Activated CD8-positive, alpha-beta memory T cell treated with anti-CD3 and anti-CD28 coated beads, Interleukin-2, amount 10 ng/mL, durations not matched to agents 7 days and 5 days (primary cell): ENCODE data around the gene ZMYND15. TPM values are rescaled to one million over a fixed set of nuclear protein-coding genes. Genes with fewer than 3 reads are reported as not detected.

Experiments
- ATAC-seq: fragments of 150-1000 bp; cut with Tn5 transposase; one replicate; pipeline ENCODE4 v1.10.0; 2021; ENCODE audit warnings: moderate library complexity
- CTCF ChIA-PET: fragments of 350-600 bp; sonication (Branson Sonifier 250); formaldehyde crosslinking; loops from one replicate; lab custom pipeline; 2021; ENCODE audit warnings: antibody characterized with exemption; lab: Charles Lee
- DNase-seq: peaks from one replicate; pipeline ENCODE4 v3.0.0-alpha.2; 2020
- H3K27ac Mint-ChIP-seq: one replicate; pipeline ENCODE4 v1.8.0; 2021; ENCODE audit warnings: mild to moderate bottlenecking, mixed read lengths
- H3K27me3 Mint-ChIP-seq: one replicate; pipeline ENCODE4 v1.8.0; 2021; ENCODE audit warnings: mixed read lengths
- H3K36me3 Mint-ChIP-seq: one replicate; pipeline ENCODE4 v1.8.0; 2021; ENCODE audit warnings: mild to moderate bottlenecking, mixed read lengths
- H3K4me1 Mint-ChIP-seq: one replicate; pipeline ENCODE4 v1.8.0; 2021; ENCODE audit warnings: mixed read lengths
- H3K4me3 Mint-ChIP-seq: one replicate; pipeline ENCODE4 v1.8.0; 2021; ENCODE audit warnings: mild to moderate bottlenecking, moderate library complexity, mixed read lengths
- H3K9me3 Mint-ChIP-seq: one replicate; pipeline ENCODE4 v1.8.0; 2022; ENCODE audit warnings: low read depth, mixed read lengths
- total RNA-seq, 2 experiments: library from RNA; stranded (reverse); gene quantifications; one replicate each; pipeline ENCODE4 v1.2.3, GENCODE V29; 2021

ZMYND15 gene
- total RNA-seq, 2 experiments from 2014 or later: 0.12 TPM; not detected in 1

GRCh38 chr17:4740584-4740983, 951 bp downstream of the ZMYND15 start:
- Mint-ChIP-seq H3K4me1 (peaks cover 22% of the 10 kb centered on the region), H3K27ac (no peak overlapping the region), H3K36me3 (no peaks in the 10 kb centered on the region), H3K27me3 (peaks cover 33% of the 10 kb centered on the region), H3K4me3 (peak overlapping the region; percentile 60), H3K9me3 (no peaks in the 10 kb centered on the region)
- CTCF ChIA-PET: interaction anchor here (1.0 to 1.2 kb wide), 2 partner anchors 39 to 115 kb away, joined by 3 read pairs; no protein-coding TSS in a partner anchor
- ATAC-seq: no peak
- DNase-seq: no peak

GRCh38 chr17:4741544-4741943, 1.9 kb downstream of the ZMYND15 start:
- H3K4me1 Mint-ChIP-seq: peaks cover 17% of the 10 kb centered on the region
- CTCF ChIA-PET: interaction anchor here (1.2 kb wide), 1 partner anchor 38 kb away, joined by 3 read pairs; no protein-coding TSS in a partner anchor
- peaks cover 32% of the 10 kb centered on the region for H3K27me3 Mint-ChIP-seq
- no peak overlapping the region for H3K27ac Mint-ChIP-seq
- ATAC-seq (no peak), DNase-seq (no peak)
- no peaks in the 10 kb centered on the region for H3K36me3 Mint-ChIP-seq
- H3K9me3 Mint-ChIP-seq: no peaks in the 10 kb centered on the region
- H3K4me3 Mint-ChIP-seq: no peak overlapping the region

- Mint-ChIP-seq H3K27ac (no peak overlapping the region), H3K4me3 (no peak overlapping the region), H3K4me1 (peaks cover 19% of the 10 kb centered on the region), H3K36me3 (no peaks in the 10 kb centered on the region), H3K27me3 (peaks cover 35% of the 10 kb centered on the region), H3K9me3 (no peaks in the 10 kb centered on the region)
- CTCF ChIA-PET: interaction anchor here (1.2 kb wide), 1 partner anchor 38 kb away, joined by 3 read pairs; no protein-coding TSS in a partner anchor
- ATAC-seq: no peak
- DNase-seq: no peak
These were observed 2.5 kb downstream of the ZMYND15 start for GRCh38 chr17:4742133-4742532.

- peaks cover 22% of the 10 kb centered on the region for H3K4me1 Mint-ChIP-seq
- DNase-seq (no peak), ATAC-seq (no peak)
- H3K4me3 Mint-ChIP-seq: no peak overlapping the region
- peaks cover 35% of the 10 kb centered on the region for H3K27me3 Mint-ChIP-seq
- H3K9me3 Mint-ChIP-seq: no peaks in the 10 kb centered on the region
- no peaks in the 10 kb centered on the region for H3K36me3 Mint-ChIP-seq
- CTCF ChIA-PET: no interaction called here
- no peak overlapping the region for H3K27ac Mint-ChIP-seq
These were observed 3.0 kb downstream of the ZMYND15 start for GRCh38 chr17:4742629-4743028.

- Mint-ChIP-seq H3K4me3 (no peak overlapping the region), H3K36me3 (no peaks in the 10 kb centered on the region), H3K27ac (no peak overlapping the region), H3K4me1 (peaks cover 28% of the 10 kb centered on the region), H3K9me3 (no peaks in the 10 kb centered on the region), H3K27me3 (peaks cover 36% of the 10 kb centered on the region)
- DNase-seq (no peak), ATAC-seq (no peak)
- CTCF ChIA-PET: no interaction called here
These were observed 3.6 kb downstream of the ZMYND15 start for GRCh38 chr17:4743216-4743615.

- ATAC-seq (no peak), DNase-seq (no peak)
- Mint-ChIP-seq H3K4me3 (no peak overlapping the region), H3K27ac (no peak overlapping the region), H3K36me3 (no peaks in the 10 kb centered on the region), H3K27me3 (peaks cover 35% of the 10 kb centered on the region), H3K4me1 (peaks cover 27% of the 10 kb centered on the region), H3K9me3 (no peaks in the 10 kb centered on the region)
- CTCF ChIA-PET: interaction anchor here (1.3 kb wide), 1 partner anchor 42 kb away, joined by 5 read pairs; the partner anchor contains the start of gene VMO1
These were observed 4.3 kb downstream of the ZMYND15 start for GRCh38 chr17:4743898-4744297.

GRCh38 chr17:4744999-4745969, 5.7 kb downstream of the ZMYND15 start:
- ATAC-seq: no peak
- Mint-ChIP-seq H3K27me3 (peaks cover 36% of the 10 kb centered on the region), H3K9me3 (no peaks in the 10 kb centered on the region), H3K27ac (no peak overlapping the region), H3K4me3 (no peak overlapping the region), H3K36me3 (no peaks in the 10 kb centered on the region), H3K4me1 (peaks cover 21% of the 10 kb centered on the region)
- no peak for DNase-seq
- CTCF ChIA-PET: interaction anchor here (1.3 kb wide), 1 partner anchor 41 kb away, joined by 5 read pairs; the partner anchor contains the start of gene VMO1

GRCh38 chr17:4747847-4748246, 8.2 kb downstream of the ZMYND15 start:
- DNase-seq (peak; percentile 65), ATAC-seq (peak; percentile 90)
- Mint-ChIP-seq H3K27me3 (peaks cover 42% of the 10 kb centered on the region), H3K9me3 (no peaks in the 10 kb centered on the region), H3K4me1 (peaks cover 22% of the 10 kb centered on the region), H3K4me3 (peak overlapping the region; percentile 54), H3K27ac (peak overlapping the region; percentile 38), H3K36me3 (no peaks in the 10 kb centered on the region)
- CTCF ChIA-PET: interaction anchor here (0.6 to 2.8 kb wide), 3 partner anchors 38 to 985 kb away, joined by 3 to 14 read pairs (median 5); partner anchors contain the start of genes ARRB2 and GLTPD2

- Mint-ChIP-seq H3K4me1 (peaks cover 22% of the 10 kb centered on the region), H3K27me3 (peaks cover 45% of the 10 kb centered on the region), H3K36me3 (no peaks in the 10 kb centered on the region), H3K9me3 (no peaks in the 10 kb centered on the region), H3K27ac (no peak overlapping the region), H3K4me3 (no peak overlapping the region)
- ATAC-seq (no peak), DNase-seq (no peak)
- CTCF ChIA-PET: interaction anchor here (0.8 to 2.8 kb wide), 2 partner anchors 39 to 41 kb away, joined by 3 to 14 read pairs; partner anchors contain the start of genes ARRB2 and GLTPD2
These were observed 9.1 kb downstream of the ZMYND15 start for GRCh38 chr17:4748686-4749085.

GRCh38 chr17:4750606-4751005, 11.0 kb downstream of the ZMYND15 start:
- Mint-ChIP-seq H3K27me3 (peaks cover 55% of the 10 kb centered on the region), H3K9me3 (no peaks in the 10 kb centered on the region), H3K4me1 (peaks cover 20% of the 10 kb centered on the region), H3K4me3 (no peak overlapping the region), H3K36me3 (no peaks in the 10 kb centered on the region), H3K27ac (no peak overlapping the region)
- DNase-seq (no peak), ATAC-seq (no peak)
- CTCF ChIA-PET: no interaction called here

GRCh38 chr17:4751932-4752331, 12.3 kb downstream of the ZMYND15 start:
- no peaks in the 10 kb centered on the region for H3K36me3 Mint-ChIP-seq
- H3K4me3 Mint-ChIP-seq: no peak overlapping the region
- ATAC-seq (no peak), DNase-seq (no peak)
- CTCF ChIA-PET: no interaction called here
- H3K4me1 Mint-ChIP-seq: peaks cover 17% of the 10 kb centered on the region
- no peak overlapping the region for H3K27ac Mint-ChIP-seq
- H3K27me3 Mint-ChIP-seq: peaks cover 56% of the 10 kb centered on the region
- H3K9me3 Mint-ChIP-seq: no peaks in the 10 kb centered on the region

GRCh38 chr17:4753392-4753791, 13.8 kb downstream of the ZMYND15 start:
- no peak overlapping the region for H3K4me3 Mint-ChIP-seq
- CTCF ChIA-PET: interaction anchor here (0.8 kb wide), 1 partner anchor 27 kb away, joined by 3 read pairs; no protein-coding TSS in a partner anchor
- peaks cover 6% of the 10 kb centered on the region for H3K4me1 Mint-ChIP-seq
- no peak overlapping the region for H3K27ac Mint-ChIP-seq
- H3K36me3 Mint-ChIP-seq: no peaks in the 10 kb centered on the region
- ATAC-seq (no peak), DNase-seq (no peak)
- no peaks in the 10 kb centered on the region for H3K9me3 Mint-ChIP-seq
- H3K27me3 Mint-ChIP-seq: peaks cover 61% of the 10 kb centered on the region

- Mint-ChIP-seq H3K36me3 (no peaks in the 10 kb centered on the region), H3K4me3 (no peak overlapping the region), H3K27me3 (peaks cover 35% of the 10 kb centered on the region), H3K4me1 (no peaks in the 10 kb centered on the region), H3K9me3 (no peaks in the 10 kb centered on the region), H3K27ac (no peak overlapping the region)
- no peak for DNase-seq
- CTCF ChIA-PET: no interaction called here
- ATAC-seq: no peak
These were observed 20.2 kb downstream of the ZMYND15 start for GRCh38 chr17:4759776-4760236.
